IMR-90 (cell line): ENCODE measurements around the gene HLA-DOA. TPM values are rescaled to one million over a fixed set of nuclear protein-coding genes. Genes with fewer than 3 reads are reported as not detected.

Experiments
- ATAC-seq: fragments of 200-7000 bp; cut with Tn5 transposase; 2 replicates; pipeline ENCODE4 v1.9.1; 2020; ENCODE audit warnings: low read depth, mild to moderate bottlenecking, moderate library complexity
- BruUV-seq: library from RNA; stranded (reverse); fragments of 400-500 nt; replicated peaks from 2 replicates; lab custom pipeline; 2021; lab: Mats Ljungman, UMichigan
- CTCF ChIA-PET: fragments of 300-600 bp; formaldehyde crosslinking; extraction: SDS; loops from one replicate; lab custom pipeline; 2021; ENCODE audit warnings: antibody characterized with exemption; lab: Yijun Ruan, JAX
- POLR2A ChIA-PET: fragments of 300-600 bp; sonication (Branson Sonifier 250); formaldehyde crosslinking; loops from one replicate; lab custom pipeline; 2022; ENCODE audit warnings: antibody characterized with exemption; ENCODE audit not compliant: unreplicated experiment; lab: Charles Lee
- DNase-seq: peaks from one replicate; pipeline ENCODE4 v3.0.0; 2013
- H2AFZ ChIP-seq: replicated peaks from 2 replicates; pipeline ENCODE3; 2013; ENCODE audit warnings: low read length, mild to moderate bottlenecking; ENCODE audit not compliant: poor library complexity
- H2AK5ac ChIP-seq: 2 replicates; pipeline ENCODE4 v1.6.1; 2013; ENCODE audit warnings: low read depth, low read length, inconsistent platforms
- H2AK9ac ChIP-seq: replicated peaks from 2 replicates; pipeline ENCODE3; 2013; ENCODE audit warnings: mild to moderate bottlenecking, low read depth, low read length, moderate library complexity; ENCODE audit not compliant: poor library complexity
- H2BK120ac ChIP-seq: 2 replicates; pipeline ENCODE4 v1.6.1; 2013; ENCODE audit warnings: low read depth, low read length, inconsistent platforms
- H2BK15ac ChIP-seq: 3 replicates; pipeline ENCODE4 v1.6.1; 2013; ENCODE audit warnings: low read depth, low read length, inconsistent platforms
- H2BK20ac ChIP-seq: 2 replicates; pipeline ENCODE4 v1.6.1; 2013; ENCODE audit warnings: low read depth, mild to moderate bottlenecking, inconsistent platforms, low read length, moderate library complexity
- H2BK5ac ChIP-seq: 2 replicates; pipeline ENCODE4 v1.6.1; 2013; ENCODE audit warnings: mild to moderate bottlenecking, low read depth, low read length, inconsistent platforms; ENCODE audit not compliant: poor library complexity, severe bottlenecking
- H3K14ac ChIP-seq: replicated peaks from 2 replicates; pipeline ENCODE4 v1.6.1; 2013; ENCODE audit warnings: low read depth, low read length, inconsistent platforms
- H3K18ac ChIP-seq: 2 replicates; pipeline ENCODE4 v1.6.1; 2013; ENCODE audit warnings: low read depth, low read length, control low read depth
- H3K23ac ChIP-seq: 2 replicates; pipeline ENCODE4 v1.6.1; 2013; ENCODE audit warnings: low read depth, low read length, inconsistent platforms
- H3K27ac ChIP-seq: 2 replicates; pipeline ENCODE4 v1.5.1; 2013; ENCODE audit warnings: mild to moderate bottlenecking, control low read depth, low read length; ENCODE audit not compliant: insufficient read depth
- H3K27me3 ChIP-seq: 2 replicates; pipeline ENCODE4 v1.6.1; 2013; ENCODE audit warnings: low read length; ENCODE audit not compliant: control insufficient read depth, insufficient read depth
- H3K36me3 ChIP-seq: 2 replicates; pipeline ENCODE4 v1.6.1; 2013; ENCODE audit warnings: low read length, mixed read lengths; ENCODE audit not compliant: control insufficient read depth, insufficient read depth
- H3K4ac ChIP-seq: 2 replicates; pipeline ENCODE4 v1.6.1; 2013; ENCODE audit warnings: low read depth, low read length, inconsistent platforms
- H3K4me1 ChIP-seq: 2 replicates; pipeline ENCODE4 v1.6.1; 2013; ENCODE audit warnings: low read length, mixed read lengths; ENCODE audit not compliant: control insufficient read depth, insufficient read depth
- H3K4me2 ChIP-seq: 2 replicates; pipeline ENCODE4 v1.6.1; 2013; ENCODE audit warnings: low read depth, mild to moderate bottlenecking, control low read depth, low read length, moderate library complexity
- H3K4me3 ChIP-seq: 2 replicates; pipeline ENCODE4 v1.5.1; 2013; ENCODE audit warnings: low read depth, mild to moderate bottlenecking, control low read depth, low read length, moderate library complexity; ENCODE audit not compliant: insufficient read depth
- H3K56ac ChIP-seq: 2 replicates; pipeline ENCODE4 v1.6.1; 2013; ENCODE audit warnings: low read length, inconsistent platforms; ENCODE audit not compliant: insufficient read depth; ENCODE audit errors: extremely low read depth
- H3K79me1 ChIP-seq, 2 experiments: 2 replicates each; pipeline ENCODE4 v1.6.1; 2013; ENCODE audit warnings: low read length in 2 of 2, inconsistent platforms in 1 of 2, low read depth in 1 of 2
- H3K9ac ChIP-seq: 2 replicates; pipeline ENCODE4 v1.6.1; 2013; ENCODE audit warnings: low read depth, low read length, control low read depth
- H3K9me1 ChIP-seq: 2 replicates; pipeline ENCODE4 v1.6.1; 2013; ENCODE audit warnings: low read length, inconsistent platforms; ENCODE audit not compliant: insufficient read depth
- H3K9me3 ChIP-seq: 2 replicates; pipeline ENCODE4 v1.6.1; 2013; ENCODE audit warnings: low read length; ENCODE audit not compliant: control insufficient read depth, insufficient read depth
- H4K20me1 ChIP-seq: 2 replicates; pipeline ENCODE4 v1.6.1; 2013; ENCODE audit warnings: low read length, inconsistent platforms; ENCODE audit not compliant: insufficient read depth
- H4K5ac ChIP-seq: 2 replicates; pipeline ENCODE4 v1.6.1; 2013; ENCODE audit warnings: mild to moderate bottlenecking, low read depth, low read length, control low read depth
- H4K8ac ChIP-seq, 2 experiments: 2 replicates each; pipeline ENCODE4 v1.6.1; 2013; ENCODE audit warnings: low read depth in 2 of 2, low read length in 2 of 2, control low read depth in 1 of 2, inconsistent platforms in 1 of 2
- H4K91ac ChIP-seq: 2 replicates; pipeline ENCODE4 v1.6.1; 2013; ENCODE audit warnings: low read depth, low read length, inconsistent platforms; ENCODE audit not compliant: insufficient read depth
- BHLHE40 ChIP-seq: fragments of 150-350 bp; IDR thresholded peaks from 2 replicates; pipeline ENCODE4 v1.6.1; 2016; ENCODE audit warnings: mild to moderate bottlenecking, low read depth, low read length
- CEBPB ChIP-seq: IDR thresholded peaks from 2 replicates; pipeline ENCODE4 v1.6.1; 2012; ENCODE audit warnings: low read depth, low read length, improper control_type of control experiment
- CHD1 ChIP-seq: IDR thresholded peaks from 2 replicates; pipeline ENCODE4 v1.6.1; 2012; ENCODE audit warnings: low read depth, low read length, improper control_type of control experiment
- FOS ChIP-seq: fragments of 150-350 bp; IDR thresholded peaks from 2 replicates; pipeline ENCODE4 v1.6.1; 2016; ENCODE audit warnings: low read depth, low read length
- MAFK ChIP-seq: IDR thresholded peaks from 2 replicates; pipeline ENCODE4 v1.6.1; 2012; ENCODE audit warnings: low read depth, low read length, improper control_type of control experiment
- MAZ ChIP-seq: IDR thresholded peaks from 2 replicates; pipeline ENCODE4 v1.6.1; 2012; ENCODE audit warnings: low read depth, mild to moderate bottlenecking, low read length, improper control_type of control experiment, moderate library complexity, borderline replicate concordance
- NFE2L2 ChIP-seq: fragments of 150-350 bp; IDR thresholded peaks from 2 replicates; pipeline ENCODE4 v1.6.1; 2016; ENCODE audit warnings: low read depth, mild to moderate bottlenecking, low read length
- RAD21 ChIP-seq: IDR thresholded peaks from 2 replicates; pipeline ENCODE4 v1.6.1; 2012; ENCODE audit warnings: low read length, improper control_type of control experiment
- RCOR1 ChIP-seq: IDR thresholded peaks from 2 replicates; pipeline ENCODE4 v1.6.1; 2012; ENCODE audit warnings: mild to moderate bottlenecking, low read length, improper control_type of control experiment; ENCODE audit not compliant: insufficient replicate concordance
- RFX5 ChIP-seq: IDR thresholded peaks from 2 replicates; pipeline ENCODE4 v1.8.0; 2012; ENCODE audit warnings: low read depth, mild to moderate bottlenecking, low read length, moderate library complexity
- SMC3 ChIP-seq: fragments of 150-350 bp; IDR thresholded peaks from 2 replicates; pipeline ENCODE4 v1.6.1; 2016; ENCODE audit warnings: low read depth, mild to moderate bottlenecking, antibody characterized with exemption, low read length, moderate library complexity
- WGBS, 2 experiments: methylation state at CpG; one replicate each; pipeline versions ENCODE4 v1.1.5 to v1.1.7; 2013; ENCODE audit warnings: missing lambda C conversion rate in 2 of 2; ENCODE audit not compliant: insufficient read length in 1 of 2; ENCODE audit errors: extremely low coverage in 2 of 2; 5-methylcytosine and 5-hydroxymethylcytosine counted together
- dilution Hi-C: fragments of 300-500 bp; cut with HindIII; formaldehyde crosslinking; loops from one replicate; pipeline ENCODE4 v1.14.3; 2018; ENCODE audit warnings: low sequenced_read_pairs; ENCODE audit not compliant: unreplicated experiment
- in situ Hi-C: fragments of 300-500 bp; cut with MboI; formaldehyde crosslinking; loops from 3 replicates; pipeline ENCODE4 v1.14.3; 2019; ENCODE audit warnings: low sequenced_read_pairs, inconsistent platforms, mixed read lengths
- intact Hi-C: fragments of 100-400 bp; cut with micrococcal nuclease; formaldehyde crosslinking; loops from 2 replicates; pipeline ENCODE4 v1.10.0; 2022
- polyA plus RNA-seq, 3 experiments: library from polyadenylated mRNA; depleted of rRNA; stranded (reverse); fragments of >200 nt; gene quantifications; 2 replicates each; pipeline ENCODE4 v1.2.3, GENCODE V29; 2012; ENCODE audit warnings: low replicate concordance in 1 of 3
- total RNA-seq: library from RNA; depleted of rRNA; stranded (reverse); fragments of >200 nt; gene quantifications from 2 replicates; pipeline ENCODE4 v1.2.3, GENCODE V29; 2012
- TF ChIP-seq, protein P1 (sequence below): fragments of 150-350 bp; IDR thresholded peaks from 2 replicates; pipeline ENCODE4 v1.6.1; 2017; ENCODE audit warnings: mild to moderate bottlenecking, antibody characterized with exemption, low read length, low read depth
- TF ChIP-seq, protein P2 (sequence below): fragments of 150-350 bp; IDR thresholded peaks from 2 replicates; pipeline ENCODE4 v1.6.1; 2016; ENCODE audit warnings: low read depth, mild to moderate bottlenecking, low read length, moderate library complexity, borderline replicate concordance

HLA-DOA gene
- total and polyA plus RNA-seq, 2 of the 4 experiments (the other 2 are of a cell fraction): not detected

DNA sequence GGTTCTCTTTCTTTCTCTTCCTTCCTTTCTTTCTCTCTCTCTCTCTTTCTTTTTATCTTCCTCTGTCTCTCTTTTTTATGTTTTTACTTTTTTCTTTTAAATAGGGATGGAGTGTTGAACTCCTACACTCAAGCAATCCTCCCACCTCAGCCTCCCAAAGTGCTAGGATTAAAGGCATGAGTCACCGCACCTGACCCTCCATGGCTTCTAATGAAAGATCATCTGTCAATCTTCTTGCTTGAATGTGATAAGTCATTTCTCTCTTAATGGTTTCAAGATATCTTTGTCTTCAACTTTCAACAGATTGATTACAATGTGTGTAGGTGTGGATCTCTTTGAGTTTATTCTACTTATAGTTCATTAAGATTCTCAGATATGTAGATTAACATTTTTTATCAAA is 25.2 kb upstream of the HLA-DOA start:
- H3K23ac ChIP-seq: no peak overlapping the region
- H2BK5ac ChIP-seq: no peak overlapping the region
- in situ Hi-C loops: no loop called here
- TF ChIP-seq SMC3 (no peak), RFX5 (no peak), MAZ (no peak), MAFK (no peak), RCOR1 (no peak), CHD1 (no peak), FOS (no peak), RAD21 (no peak), NFE2L2 (no peak), BHLHE40 (no peak), CEBPB (no peak)
- TF ChIP-seq, protein P1, sequence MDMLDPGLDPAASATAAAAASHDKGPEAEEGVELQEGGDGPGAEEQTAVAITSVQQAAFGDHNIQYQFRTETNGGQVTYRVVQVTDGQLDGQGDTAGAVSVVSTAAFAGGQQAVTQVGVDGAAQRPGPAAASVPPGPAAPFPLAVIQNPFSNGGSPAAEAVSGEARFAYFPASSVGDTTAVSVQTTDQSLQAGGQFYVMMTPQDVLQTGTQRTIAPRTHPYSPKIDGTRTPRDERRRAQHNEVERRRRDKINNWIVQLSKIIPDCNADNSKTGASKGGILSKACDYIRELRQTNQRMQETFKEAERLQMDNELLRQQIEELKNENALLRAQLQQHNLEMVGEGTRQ: no peak
- TF ChIP-seq, protein P2, sequence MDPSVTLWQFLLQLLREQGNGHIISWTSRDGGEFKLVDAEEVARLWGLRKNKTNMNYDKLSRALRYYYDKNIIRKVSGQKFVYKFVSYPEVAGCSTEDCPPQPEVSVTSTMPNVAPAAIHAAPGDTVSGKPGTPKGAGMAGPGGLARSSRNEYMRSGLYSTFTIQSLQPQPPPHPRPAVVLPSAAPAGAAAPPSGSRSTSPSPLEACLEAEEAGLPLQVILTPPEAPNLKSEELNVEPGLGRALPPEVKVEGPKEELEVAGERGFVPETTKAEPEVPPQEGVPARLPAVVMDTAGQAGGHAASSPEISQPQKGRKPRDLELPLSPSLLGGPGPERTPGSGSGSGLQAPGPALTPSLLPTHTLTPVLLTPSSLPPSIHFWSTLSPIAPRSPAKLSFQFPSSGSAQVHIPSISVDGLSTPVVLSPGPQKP: no peak
- H4K91ac ChIP-seq: no peak overlapping the region
- POLR2A ChIA-PET: no interaction called here
- BruUV-seq: no TSS peak
- WGBS, 2 experiments: no CpG with 5 or more reads among the region's 1 CpG
- no peak overlapping the region for H2AK9ac ChIP-seq
- no peak overlapping the region for H2BK120ac ChIP-seq
- no peaks in the 10 kb centered on the region for H4K20me1 ChIP-seq
- no peak overlapping the region for H3K14ac ChIP-seq
- DNase-seq (no peak), ATAC-seq (no peak)
- no peaks in the 10 kb centered on the region for H3K9me1 ChIP-seq
- no peak overlapping the region for H3K27ac ChIP-seq
- intact Hi-C loops: no loop called here
- dilution Hi-C loops: no loop called here
- no peaks in the 10 kb centered on the region for H3K36me3 ChIP-seq
- no peak overlapping the region for H3K4ac ChIP-seq
- no peaks in the 10 kb centered on the region for H3K4me1 ChIP-seq
- H3K9me3 ChIP-seq: no peaks in the 10 kb centered on the region
- no peak overlapping the region for H3K4me3 ChIP-seq
- H3K18ac ChIP-seq: no peak overlapping the region
- no peak overlapping the region for H2AK5ac ChIP-seq
- H3K56ac ChIP-seq: no peak overlapping the region
- CTCF ChIA-PET: no interaction called here
- H3K79me1 ChIP-seq: no peaks in the 10 kb centered on the region
- H2BK15ac ChIP-seq: no peak overlapping the region
- no peak overlapping the region for H3K9ac ChIP-seq
- H4K8ac ChIP-seq: no peak overlapping the region
- peaks cover 18% of the 10 kb centered on the region for H3K27me3 ChIP-seq
- H3K4me2 ChIP-seq: no peak overlapping the region
- no peak overlapping the region for H2AFZ ChIP-seq
- no peak overlapping the region for H4K5ac ChIP-seq
- no peak overlapping the region for H2BK20ac ChIP-seq
